HG03175 (cell line): Measurements from ENCODE around the gene RERE.

Experiments
- ATAC-seq: cut with Tn5 transposase; IDR thresholded peaks from one replicate; pipeline ENCODE4 v1.9.1; 2021; ENCODE audit warnings: mild to moderate bottlenecking, moderate library complexity; ENCODE audit not compliant: unreplicated experiment

The RERE gene

DNA sequence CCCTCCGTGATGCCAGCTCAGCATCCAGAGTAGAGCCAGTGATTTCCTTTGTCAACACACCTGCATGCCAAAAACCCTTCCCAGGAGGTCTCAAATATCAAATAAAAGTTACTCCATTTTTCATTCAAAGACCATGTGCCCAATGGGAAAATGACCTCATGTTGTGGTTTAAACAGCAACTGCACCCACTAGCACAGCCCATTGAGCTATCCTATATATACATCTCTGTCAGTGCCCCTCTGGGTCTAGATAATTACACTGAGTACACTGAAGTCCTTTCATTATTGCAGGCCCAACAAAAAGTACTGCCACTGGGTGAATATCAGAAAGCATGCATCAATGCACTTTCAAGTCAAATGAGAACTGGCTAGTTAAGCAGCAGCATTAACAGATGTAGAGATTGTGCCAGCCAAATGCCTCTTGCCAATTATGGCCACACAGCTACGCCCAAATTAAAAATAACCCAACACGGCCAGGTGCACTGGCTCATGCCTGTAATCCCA, 381.8 kb downstream of the RERE start:
- no peak for ATAC-seq

GRCh38 chr1:8434101-8434500, 383.3 kb downstream of the RERE start:
- ATAC-seq: no peak

- no peak for ATAC-seq
Measured at GRCh38 chr1:8431784-8432183, 385.7 kb downstream of the RERE start.

DNA sequence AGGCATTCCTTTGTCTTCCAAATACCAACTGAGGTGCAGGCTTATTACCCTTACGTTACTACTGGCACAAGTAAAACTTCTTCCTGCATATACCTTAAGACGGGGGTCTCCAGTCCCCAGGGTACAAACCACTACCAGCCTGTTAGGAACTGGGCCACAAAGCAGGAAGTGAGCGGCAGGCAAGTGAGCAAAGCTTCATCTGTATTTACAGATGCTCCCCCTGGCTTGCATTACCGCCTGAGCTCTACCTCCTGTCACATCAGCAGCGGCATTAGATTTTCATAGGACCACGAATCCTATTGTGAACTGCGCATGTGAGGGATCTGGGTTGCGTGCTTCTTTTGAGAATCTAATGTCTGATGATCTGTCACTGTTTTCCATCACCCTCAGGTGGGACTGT, 386.4 kb downstream of the RERE start:
- no peak for ATAC-seq

GRCh38 chr1:8430476-8430875, 387.0 kb downstream of the RERE start:
- ATAC-seq: no peak

DNA sequence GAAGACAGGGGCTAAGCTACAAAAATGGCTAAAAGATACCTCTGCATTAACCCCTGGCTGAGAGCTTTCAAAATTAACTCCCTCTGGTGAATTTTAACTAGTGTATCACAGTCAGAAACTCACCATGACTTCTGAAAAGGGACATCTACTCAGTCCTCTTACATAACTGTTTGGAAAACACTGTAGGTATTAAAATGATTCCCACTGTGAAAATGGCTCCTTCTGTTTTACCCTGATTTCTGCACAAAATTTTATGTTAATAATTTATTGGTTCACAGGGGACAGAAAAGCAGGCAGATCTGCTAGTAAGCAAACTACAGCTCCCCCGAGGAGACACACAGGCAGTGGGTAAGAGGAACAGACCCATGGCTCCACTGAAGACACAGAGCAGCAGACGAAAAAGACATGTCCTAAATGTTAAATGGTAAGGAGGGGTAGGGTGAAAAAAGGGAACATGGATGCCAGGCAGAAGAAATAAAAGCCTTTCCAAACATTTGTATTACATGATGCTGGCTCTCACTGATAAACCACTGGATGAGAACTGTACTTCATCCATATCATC, 387.8 kb downstream of the RERE start:
- no peak for ATAC-seq

DNA sequence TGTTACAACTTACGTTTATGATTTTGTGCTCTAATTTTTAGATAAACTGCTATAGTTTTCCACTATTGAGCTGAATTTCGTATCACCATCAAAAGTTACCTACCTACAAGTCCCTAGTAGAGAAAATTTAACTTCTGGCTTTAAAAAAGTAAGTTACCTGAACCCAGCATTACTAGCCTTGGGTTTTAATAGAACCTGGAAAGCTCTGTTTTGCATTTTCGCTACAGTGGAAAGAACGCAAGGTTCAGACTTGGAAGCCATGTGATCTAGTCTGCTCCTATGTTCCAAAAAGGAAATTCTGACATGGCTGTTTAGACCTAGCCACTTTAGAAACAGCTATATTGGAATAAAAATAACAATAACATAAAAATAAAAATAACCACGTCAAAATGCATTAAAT, 389.0 kb downstream of the RERE start:
- no peak for ATAC-seq

DNA sequence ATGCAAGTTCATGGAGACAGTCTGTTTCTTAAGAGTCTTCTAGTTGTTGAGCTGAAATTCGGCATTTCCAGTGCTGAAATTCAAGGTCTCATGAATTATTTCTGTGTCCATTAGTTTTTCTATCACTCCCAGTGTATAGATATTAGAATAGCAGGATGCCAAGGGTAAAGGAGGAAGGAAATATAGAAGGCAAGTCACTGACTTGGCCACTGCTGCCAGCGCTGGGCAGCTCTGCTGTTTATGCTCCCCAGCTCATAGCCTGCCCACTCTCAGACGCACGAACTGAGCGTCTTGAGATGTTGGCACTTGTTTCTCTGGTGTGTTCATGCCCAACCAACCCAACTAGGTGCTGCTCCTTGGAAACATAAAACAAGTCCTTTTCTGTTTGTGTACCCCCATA, 389.5 kb downstream of the RERE start:
- ATAC-seq: no peak

DNA sequence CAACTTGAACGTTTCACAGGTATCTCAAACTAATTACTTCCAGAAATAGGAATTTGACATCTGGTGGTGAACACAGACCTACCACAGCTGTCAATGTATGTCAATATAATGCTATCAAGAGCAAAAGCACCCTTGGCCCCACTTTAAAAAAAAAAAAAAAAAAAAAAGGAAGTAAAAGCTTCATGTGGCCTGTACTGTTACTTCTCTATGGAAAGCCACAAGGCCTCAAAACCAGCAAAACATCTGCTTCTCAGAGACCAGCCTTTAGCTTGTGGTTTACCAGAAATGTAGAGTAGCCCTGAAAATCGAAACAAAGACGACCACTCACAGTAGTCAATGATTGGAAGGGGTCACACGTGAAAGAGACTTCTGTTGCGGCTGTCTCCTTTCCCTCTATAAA, 389.9 kb downstream of the RERE start:
- peak; percentile 58 for ATAC-seq

DNA sequence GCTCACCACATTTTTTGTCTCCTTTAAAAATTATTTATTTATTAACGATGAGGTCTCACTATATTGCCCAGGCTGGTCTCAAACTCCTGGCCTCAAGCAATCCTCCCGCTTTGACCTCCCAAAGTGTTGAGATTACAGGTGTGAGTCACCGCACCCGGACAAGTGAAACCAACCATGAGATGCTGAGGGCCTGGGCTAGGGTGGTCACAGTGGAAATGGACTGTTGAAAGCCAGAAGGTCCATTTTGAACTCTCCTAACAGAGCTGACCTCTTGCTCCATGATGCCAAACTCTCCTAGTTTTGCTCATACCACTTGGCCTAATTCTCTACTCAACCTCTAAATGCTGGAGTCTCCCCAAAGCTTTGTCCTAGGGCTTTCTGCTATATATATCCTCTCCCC, 390.4 kb downstream of the RERE start:
- ATAC-seq: no peak

DNA sequence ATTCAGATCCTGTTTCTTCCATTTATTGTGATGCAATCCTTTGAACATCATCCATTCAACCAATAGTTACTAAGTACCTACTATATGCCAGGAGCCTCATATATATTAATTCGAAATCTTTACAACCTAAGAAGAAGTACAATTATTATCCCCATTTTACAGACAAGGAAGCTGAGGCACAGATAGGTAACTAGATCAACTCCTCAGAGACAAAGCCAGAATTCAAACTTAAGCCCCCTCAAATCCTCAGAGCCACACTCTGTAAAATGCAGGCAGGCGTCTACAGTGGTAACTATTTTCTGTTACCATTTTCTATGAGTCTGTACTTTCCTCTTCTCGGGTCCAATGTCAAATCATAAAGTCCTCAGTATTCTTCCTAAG, 391.7 kb downstream of the RERE start:
- ATAC-seq: no peak

DNA sequence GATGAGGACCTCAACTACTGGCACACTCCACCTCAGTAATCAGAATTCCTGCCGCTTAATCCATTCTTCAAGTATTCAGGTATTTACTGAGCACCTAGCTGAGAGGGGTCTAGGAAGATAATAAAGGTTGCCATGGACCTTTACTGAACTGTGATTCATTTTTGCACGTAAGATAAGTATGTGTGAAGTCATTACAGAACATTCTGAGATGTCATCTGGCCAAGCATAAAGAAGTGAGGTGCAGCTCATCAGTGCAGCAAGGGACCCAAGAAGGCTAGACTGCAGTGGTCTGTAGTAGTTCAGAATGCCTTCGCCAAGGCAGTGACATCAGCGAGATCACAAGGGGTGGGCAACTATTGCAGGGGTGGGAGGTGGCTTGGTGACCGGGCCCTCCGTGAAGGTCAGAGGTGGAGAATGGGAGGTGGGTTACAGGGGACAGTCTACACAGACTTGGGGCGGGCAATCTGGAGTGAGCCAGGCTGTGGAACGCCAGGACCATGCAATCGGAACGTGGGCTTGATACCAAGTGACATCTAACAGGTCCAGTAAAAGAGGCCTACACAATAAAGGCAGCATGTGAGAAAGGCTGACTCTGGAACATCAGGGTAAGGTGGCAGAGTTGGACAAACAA, 392.2 kb downstream of the RERE start:
- no peak for ATAC-seq

- ATAC-seq: peak; percentile 38
Measured at GRCh38 chr1:8424539-8425116, 392.8 kb downstream of the RERE start.

- peak; percentile 18 for ATAC-seq
Measured at GRCh38 chr1:8423692-8424538, 393.5 kb downstream of the RERE start.

DNA sequence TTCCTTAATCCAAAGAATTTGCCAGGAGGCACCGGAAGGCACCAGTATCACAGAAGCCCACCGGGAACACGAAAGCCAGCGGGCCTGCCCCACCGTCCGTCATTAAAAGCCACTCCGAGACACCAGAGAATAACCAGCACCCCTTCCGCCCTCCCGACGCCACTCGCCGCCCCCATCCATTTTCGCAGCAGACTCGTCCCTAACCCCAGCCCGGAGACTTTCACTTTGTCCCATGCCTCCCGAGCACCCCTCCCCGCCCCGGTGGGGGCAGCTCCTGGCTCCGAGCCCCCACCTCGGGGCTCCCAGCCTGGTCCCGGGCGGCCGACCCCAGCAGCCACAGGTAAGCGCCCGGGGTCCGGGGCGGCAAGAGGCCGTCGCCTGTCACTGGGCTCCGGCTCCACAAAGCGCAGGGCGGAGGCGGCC, 394.2 kb downstream of the RERE start:
- ATAC-seq: peak; percentile 4

GRCh38 chr1:8422510-8423268, 394.8 kb downstream of the RERE start:
- ATAC-seq: no peak

DNA sequence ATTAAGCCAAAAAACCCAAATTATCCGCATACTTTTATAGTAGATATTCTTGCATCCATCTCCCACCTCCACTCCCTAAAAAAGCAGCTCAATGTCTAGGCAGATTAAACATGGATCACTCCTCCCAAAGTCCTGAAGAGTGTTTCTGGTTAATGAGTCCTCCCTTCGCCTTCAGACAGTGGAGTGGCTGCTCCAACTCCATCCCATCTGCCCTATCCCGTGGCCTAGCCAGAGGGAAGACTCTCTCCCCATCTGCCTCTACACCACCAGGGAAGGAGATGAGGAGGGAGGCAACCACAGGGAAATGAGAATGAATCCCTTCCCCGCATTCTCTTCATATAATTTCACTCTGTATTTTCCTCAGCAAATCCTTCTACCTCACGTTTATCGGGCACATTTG, 395.7 kb downstream of the RERE start:
- no peak for ATAC-seq

- ATAC-seq: no peak
Measured at GRCh38 chr1:8420318-8420717, 397.1 kb downstream of the RERE start.

DNA sequence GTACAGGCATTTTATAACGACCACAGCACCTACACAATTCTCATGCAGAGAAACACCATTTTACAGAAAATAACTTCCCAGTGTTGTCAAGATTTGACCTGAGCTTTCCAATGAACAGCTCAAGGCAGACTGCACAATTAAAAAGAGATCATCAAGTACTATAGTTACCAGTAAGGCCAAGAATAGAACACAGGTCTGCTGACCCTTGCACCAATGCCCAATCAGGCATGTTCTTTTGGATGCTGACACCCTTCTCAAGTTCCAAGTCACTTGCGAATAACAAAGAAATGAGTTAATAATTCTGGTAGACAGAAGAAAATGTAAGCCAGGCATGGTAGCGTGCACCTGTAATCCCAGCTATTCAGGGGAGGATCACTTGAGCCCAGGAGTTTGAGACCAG, 397.6 kb downstream of the RERE start:
- ATAC-seq: no peak

- no peak for ATAC-seq
Measured at GRCh38 chr1:8419172-8419571, 398.3 kb downstream of the RERE start.

GRCh38 chr1:8418301-8418700, 399.1 kb downstream of the RERE start:
- no peak for ATAC-seq
